Renal pelvis (tissue), 4 donors: ENCODE measurements around the gene CLCA2. TPM values are rescaled to one million over a fixed set of nuclear protein-coding genes. Genes with fewer than 3 reads are reported as not detected.
A peak's percentile ranks its signal among the peaks of the same experiment; 100 is the strongest.

Experiments
- DNase-seq: peaks from one replicate; pipeline ENCODE4 v3.0.0-alpha.2; 2013
- polyA plus RNA-seq, 3 donors: library from polyadenylated mRNA; unstranded; fragments of 120-200 nt; gene quantifications; one replicate each; pipeline ENCODE4 v1.2.1, GENCODE V29; 2013; ENCODE audit not compliant: insufficient read length in 3 of 3

CLCA2 gene
- polyA plus RNA-seq, 3 donors, result 0.04 TPM; not detected in 2

DNA sequence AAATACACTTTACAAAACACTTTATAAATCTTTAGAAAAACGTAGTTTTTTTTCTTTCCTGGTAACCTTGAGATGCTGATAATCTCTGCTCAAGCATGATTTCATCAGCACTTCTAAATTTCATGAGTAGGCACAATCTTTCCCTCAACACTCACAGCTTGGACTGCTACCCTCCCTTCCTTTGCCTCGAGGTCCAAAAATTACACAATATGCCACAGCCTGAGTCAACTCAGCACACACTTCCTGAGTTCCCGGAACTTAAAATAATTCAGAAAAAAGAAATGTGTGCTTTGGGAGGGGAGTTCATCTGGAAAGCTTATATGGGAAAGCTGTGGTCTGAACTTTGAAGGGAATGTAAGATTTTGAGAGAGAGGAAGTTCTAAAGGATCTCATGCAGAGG is 5.9 kb downstream of the CLCA2 start:
- DNase-seq, result peak; percentile 27

DNA sequence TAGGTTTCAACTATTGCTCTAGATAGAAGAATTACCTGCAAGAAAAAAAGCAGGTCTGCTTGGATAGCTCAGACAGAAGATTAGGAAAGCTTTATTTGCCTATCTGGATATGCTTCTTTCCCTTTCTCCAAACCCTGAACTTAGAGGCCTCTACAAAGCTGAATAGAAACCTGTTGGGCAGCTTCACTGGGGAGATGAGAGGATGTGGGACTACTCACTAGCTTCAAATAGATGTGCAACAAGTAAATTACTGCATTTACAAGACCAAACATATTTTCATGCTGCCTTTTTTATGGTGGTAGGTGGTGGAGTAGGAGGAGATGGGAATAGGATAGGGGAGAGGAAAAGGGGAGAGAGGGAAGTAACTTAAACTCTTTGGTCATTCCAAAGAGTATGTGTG is 6.4 kb downstream of the CLCA2 start:
- DNase-seq, result no peak

- DNase-seq, result no peak
These were observed 10.1 kb downstream of the CLCA2 start for GRCh38 chr1:86434059-86434458.

DNA sequence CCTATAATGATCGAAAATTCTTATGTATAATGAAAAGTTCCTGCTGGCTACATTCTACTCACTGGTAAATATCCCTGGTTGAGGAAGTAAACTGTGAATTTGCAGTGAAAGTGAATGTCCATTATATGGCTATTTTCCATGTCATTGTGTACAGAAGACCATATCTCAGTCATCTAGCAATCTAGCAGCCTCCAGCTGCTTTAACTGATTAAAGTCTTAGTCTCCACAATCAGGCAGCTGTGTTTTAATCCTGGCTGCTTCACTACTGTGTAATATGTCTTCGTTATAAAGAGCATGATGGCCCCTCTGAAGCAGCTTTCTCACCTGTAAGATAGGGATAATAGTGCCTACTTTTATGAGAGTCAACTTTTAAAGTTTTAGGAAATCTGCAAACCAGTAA is 11.4 kb downstream of the CLCA2 start:
- DNase-seq, result no peak

DNA sequence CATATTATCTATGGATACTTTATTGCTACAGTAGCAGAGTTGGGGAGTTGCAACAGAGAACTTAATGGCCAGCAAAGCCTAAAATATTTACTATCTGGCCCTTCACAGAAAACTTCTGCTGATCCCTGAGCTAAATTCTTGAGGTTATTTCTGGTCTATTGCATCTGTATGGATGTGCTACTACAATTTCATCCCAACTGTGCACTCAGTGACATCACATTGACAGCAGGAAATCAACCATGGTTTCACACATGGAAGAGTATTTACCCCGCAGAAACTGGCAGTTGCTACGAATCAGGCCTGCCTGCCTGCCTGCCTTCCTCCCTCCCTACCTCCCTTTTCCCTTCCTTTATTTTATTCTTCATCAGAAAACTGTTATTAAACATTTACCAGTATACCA is 12.1 kb downstream of the CLCA2 start:
- DNase-seq, result no peak

DNA sequence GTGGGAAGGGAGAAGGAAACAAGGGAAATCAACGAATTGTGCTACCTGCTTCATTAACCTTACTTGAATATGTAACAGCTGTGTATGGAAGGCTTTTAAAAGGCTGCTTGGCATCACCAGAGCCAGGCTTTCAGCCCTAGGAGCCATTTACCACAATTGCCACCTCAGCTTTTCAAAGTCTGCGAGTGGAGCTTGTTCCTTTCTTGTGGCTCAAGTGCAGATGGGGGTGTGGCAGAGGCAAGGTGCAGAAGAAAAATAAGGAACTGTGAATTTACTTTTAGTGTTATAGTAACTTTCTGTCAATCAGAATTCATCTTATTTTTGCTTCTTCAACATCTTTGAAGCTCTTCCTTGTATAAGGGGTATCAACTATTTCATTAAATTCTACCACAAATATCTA is 17.6 kb downstream of the CLCA2 start:
- no peak for DNase-seq

GRCh38 chr1:86441997-86442396 is 18.0 kb downstream of the CLCA2 start:
- DNase-seq, result no peak

- DNase-seq, result no peak
These were observed 21.9 kb downstream of the CLCA2 start for GRCh38 chr1:86445919-86446318.

- DNase-seq, result no peak
These were observed 23.3 kb downstream of the CLCA2 start for GRCh38 chr1:86447198-86447790.

DNA sequence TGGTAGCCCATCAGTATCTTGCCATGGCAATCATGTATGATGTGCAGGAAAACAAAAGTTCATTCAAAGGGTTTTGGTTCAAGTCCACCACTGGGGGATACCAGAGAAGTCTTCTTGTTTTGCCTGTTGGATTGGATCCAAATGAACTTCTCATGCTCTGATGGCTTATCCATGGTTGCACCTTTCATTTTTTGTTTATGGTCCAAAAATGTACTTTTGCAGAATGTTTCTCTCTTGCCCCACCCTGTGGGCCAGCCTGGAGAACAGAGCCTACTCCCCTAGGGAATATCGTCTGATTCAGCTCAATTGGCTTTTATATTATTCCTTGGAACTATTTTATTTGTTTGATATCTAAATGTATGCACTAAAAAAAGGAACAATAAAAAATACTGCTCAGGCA is 24.7 kb downstream of the CLCA2 start:
- DNase-seq, result no peak

- no peak for DNase-seq
These were observed 25.1 kb downstream of the CLCA2 start for GRCh38 chr1:86449103-86449502.

DNA sequence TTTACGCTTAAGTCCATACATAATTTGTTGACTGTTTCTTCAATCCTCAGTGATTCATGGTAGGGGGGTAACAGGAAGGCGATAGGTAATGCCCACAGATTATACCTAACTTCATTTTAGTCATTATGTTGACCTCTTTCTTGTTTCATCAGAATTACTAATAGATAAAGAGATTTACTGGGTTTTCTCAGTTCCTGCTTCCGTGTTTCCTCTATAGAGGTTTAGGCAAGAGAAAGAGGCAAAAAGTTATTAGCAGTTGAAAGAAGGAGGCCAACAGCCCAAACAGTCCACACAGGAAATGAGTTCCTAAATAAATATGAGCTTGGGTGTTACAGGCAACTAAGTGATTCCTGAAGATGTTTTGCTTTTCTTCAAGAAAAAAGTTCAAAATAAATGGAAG is 26.9 kb downstream of the CLCA2 start:
- DNase-seq, result no peak

- DNase-seq, result no peak
These were observed 29.7 kb downstream of the CLCA2 start for GRCh38 chr1:86453664-86454063.

DNA sequence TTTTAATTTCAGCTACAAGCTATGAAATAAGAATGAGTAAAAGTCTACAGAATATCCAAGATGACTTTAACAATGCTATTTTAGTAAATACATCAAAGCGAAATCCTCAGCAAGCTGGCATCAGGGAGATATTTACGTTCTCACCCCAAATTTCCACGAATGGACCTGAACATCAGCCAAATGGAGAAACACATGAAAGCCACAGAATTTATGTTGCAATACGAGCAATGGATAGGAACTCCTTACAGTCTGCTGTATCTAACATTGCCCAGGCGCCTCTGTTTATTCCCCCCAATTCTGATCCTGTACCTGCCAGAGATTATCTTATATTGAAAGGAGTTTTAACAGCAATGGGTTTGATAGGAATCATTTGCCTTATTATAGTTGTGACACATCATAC is 31.1 kb downstream of the CLCA2 start:
- DNase-seq, result no peak

DNA sequence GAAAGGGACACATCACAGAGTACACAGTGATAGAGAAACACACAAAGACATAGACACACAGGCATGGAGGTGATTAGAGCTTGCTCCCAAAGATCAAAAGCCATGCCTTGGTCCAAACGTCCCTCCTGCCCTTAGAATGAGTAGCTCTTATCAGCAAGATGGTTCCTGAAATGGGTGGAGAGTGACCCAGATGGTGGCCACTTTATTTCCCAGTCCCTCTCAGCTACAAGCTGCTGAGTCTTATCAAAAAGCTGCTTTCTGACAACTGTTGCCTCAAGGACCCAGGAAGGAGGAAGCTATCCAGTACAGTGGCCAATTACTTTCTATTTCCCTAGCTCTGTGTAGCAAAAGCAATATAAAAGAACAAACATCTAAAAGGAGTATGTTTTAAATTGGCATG is 37.0 kb downstream of the CLCA2 start:
- no peak for DNase-seq

DNA sequence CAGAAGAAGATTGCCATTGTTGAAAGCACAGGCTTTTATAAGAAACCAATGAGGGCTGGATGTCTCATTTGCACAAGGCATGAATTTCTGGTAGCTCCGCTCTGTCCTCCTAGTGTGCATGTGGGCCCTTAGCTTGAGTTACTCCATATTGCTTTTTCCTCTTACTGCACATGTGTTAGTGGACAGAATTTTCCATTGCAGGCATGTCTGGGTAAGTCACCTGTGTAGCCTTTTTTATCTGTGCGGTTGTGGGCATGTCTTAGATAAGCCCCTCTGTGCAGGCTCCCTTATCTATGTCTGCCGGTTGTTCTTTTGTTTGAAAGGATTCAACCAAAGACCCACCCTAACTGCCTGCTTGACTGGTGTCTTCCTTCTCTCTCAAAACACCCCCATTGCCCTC is 37.5 kb downstream of the CLCA2 start:
- DNase-seq, result no peak

DNA sequence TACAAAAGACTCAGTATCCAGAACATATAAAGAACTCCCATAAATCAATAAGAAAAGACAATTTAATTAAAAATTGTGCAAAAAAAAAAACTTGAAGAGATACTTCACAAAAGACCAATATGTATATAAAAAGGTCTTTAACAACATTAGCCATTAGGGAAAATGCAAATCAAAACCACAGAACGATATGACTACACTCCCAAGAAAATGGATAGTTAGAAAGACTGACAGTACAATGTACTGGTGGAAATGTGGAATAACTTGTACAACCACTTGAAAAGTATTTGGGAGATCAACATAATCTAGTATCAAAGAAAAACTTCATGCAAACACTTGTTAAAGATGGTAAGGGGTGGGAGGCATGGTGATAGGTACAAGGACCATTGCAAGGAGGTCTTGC is 40.8 kb downstream of the CLCA2 start:
- DNase-seq, result no peak

GRCh38 chr1:86466109-86466844 is 42.3 kb downstream of the CLCA2 start:
- no peak for DNase-seq

DNA sequence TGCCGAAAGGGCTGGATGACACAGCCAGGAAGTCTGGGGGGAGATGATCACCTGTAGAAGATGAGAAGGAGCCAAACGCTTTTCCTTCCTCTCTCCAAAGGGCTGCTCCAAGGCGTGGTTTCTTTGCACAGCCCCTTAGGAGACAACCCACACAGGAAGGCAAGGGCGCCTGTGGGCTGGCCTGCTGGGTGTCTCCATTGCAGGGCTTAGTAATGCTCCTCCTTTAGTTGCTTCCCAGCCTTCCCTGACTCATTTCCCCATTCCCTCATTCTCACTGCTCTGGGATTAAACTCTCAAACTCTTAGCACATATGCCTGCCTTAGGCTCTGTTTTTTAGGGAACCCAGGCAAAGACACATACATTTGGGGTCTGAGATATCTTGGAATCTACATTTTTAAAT is 43.0 kb downstream of the CLCA2 start:
- no peak for DNase-seq

GRCh38 chr1:86468501-86468977 is 44.6 kb downstream of the CLCA2 start, which contains the start of gene CLCA1:
TSS of gene CLCA1 (plus strand) at chr1:86468927. CDS start at chr1:86468972, 45 bp downstream.
- DNase-seq, result no peak

DNA sequence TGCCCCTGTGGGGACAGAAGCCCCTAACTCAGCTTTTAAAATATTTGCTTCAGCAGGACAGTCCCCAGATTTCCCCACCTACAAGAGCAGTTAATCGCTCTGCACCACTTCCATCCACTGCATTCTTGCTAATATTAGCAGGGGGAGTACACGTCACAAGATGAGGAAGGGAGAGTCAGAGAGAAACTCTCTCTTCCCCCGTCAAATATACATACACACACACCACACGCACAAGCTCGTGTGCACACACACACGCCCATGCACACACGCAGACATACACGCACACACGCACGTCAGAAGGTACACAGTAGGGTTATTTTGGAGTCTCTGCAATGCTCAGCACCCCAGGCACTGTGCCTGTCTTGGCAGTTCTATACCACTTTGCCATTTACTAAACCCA is 46.9 kb downstream of the CLCA2 start:
- no peak for DNase-seq

DNA sequence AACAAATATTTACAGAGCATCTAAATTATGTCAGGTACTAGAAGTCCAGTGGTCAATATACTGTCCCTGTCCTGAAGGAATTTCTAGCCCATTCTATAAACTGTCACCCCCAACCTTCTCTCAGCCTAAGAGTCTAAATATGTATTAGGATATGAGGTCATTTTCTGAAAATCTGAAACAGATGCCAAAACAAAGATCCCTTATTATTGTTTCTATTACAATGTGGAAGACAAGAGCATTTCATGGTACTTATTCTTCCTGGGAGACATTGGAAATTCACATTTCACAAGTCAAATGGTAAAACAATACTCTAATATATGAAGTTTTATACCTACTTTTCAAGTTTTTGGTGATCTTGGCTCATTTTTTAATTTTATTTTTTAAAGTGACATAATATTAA is 47.3 kb downstream of the CLCA2 start:
- DNase-seq, result no peak

DNA sequence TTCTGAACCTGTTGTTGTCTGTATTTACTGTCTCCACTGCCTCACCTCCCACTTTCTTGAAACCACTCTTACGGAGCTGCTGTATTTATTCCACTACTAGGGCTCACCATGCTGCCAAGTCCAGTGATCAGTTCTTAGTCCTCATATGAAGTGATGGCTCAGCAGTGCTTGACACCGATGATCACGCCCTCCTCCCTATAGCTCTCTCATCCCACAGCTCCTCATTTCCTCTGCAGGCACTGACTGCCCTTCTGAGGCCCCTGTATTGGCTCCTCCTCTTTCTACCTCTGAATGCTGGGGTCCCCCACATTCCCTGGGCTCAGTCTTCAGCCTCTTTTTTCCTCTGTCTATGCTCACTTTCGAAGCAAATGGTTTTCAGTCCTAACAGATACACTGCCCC is 48.2 kb downstream of the CLCA2 start:
- no peak for DNase-seq

DNA sequence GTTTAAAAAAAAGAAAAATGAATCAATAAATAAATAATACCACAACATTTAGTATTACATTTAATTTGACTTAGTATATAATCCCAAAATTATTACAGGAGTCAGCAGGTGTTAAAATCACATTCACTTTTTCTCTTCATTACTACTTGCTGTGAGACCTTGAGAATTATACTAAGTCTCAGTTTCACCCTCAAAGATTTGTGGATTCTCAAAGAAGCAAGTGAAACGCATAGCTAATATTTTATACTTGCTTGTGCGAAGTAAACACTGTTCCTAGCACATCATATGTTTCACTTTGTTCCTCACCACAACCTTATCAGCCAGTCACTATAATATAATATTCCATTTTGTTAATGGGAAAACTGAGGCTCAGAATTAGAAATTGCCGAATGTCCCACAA is 48.8 kb downstream of the CLCA2 start:
- DNase-seq, result no peak
